Measurements from ENCODE around the gene PRR23B.

Gene PRR23B

GRCh38 chr3:139005356-139005993 lies 15.3 kb downstream of the PRR23B start:
- no peak for TF ChIP-seq GATA1 (IDR thresholded peaks at IDR 0.05; ENCODE audit: low read depth, low read length)
- DNase-seq: no peak

DNA sequence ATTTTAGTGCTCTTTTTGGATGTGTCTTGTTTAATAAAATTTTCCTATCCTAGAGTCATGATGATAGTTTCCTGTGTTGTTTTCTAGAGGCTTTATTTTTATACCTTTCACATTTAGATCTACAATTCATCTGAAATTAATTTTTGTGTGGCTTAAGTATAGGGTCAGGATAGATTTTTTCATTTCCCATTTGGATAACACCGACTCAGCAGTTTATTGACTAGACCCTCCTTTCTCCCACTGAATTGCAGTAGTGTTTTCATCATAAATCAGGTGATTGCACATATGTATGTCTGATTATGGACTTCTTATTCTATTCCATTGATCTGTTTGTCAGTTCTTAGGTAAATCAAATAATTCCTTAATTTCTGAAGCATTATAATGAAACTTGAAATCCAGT lies 25.0 kb downstream of the PRR23B start:
- DNase-seq: no peak
- no peak for TF ChIP-seq GATA1 (IDR thresholded peaks at IDR 0.05; ENCODE audit: low read depth, low read length)
- TF ChIP-seq POLR2A (IDR thresholded peaks at IDR 0.05; ENCODE audit: low read length): no peak

DNA sequence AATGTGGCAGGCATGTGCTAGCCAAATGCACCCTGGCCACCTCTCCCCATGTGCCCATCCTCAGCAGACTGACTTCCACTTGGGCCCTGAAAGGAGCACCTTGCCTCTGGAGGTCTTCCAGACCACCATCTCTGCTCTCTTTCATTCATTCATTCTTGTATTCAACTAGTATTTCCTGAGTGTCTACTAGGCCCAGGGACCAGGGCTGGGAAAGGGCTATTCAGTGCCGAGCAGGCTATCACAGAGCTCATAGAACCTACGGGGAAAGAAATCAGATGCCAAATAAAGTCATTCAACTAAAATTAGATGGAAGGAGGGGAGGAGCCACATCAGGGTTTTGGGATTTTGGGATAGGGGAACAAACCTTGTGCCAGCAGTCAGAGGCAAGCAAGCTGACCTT lies 33.5 kb downstream of the PRR23B start:
- no peak for DNase-seq
- TF ChIP-seq POLR2A (IDR thresholded peaks at IDR 0.05; ENCODE audit: low read length): no peak
- TF ChIP-seq GATA1 (IDR thresholded peaks at IDR 0.05; ENCODE audit: low read depth, low read length): no peak

DNA sequence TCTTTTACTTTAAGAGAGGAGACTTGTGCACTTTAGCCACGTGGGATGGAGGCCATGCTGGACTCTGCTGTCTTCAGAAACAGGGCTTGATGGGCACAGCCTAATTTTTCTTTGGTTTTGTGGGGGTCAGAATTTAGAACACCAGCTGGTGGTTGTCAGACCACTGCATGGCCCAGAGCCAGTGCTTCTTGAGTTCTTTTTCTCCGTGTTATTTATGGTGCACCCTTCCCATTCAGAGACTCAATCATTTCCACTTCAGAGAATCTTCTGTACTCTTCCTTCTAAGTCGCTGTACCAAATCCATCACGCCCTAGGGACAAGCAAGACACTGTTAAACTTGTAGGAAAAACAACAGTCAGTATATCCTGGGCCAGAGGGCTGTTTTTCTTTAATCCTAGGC lies 34.8 kb downstream of the PRR23B start:
- no peak for DNase-seq
- no peak for TF ChIP-seq GATA1 (IDR thresholded peaks at IDR 0.05; ENCODE audit: low read depth, low read length)
- TF ChIP-seq POLR2A (IDR thresholded peaks at IDR 0.05; ENCODE audit: low read length): no peak

DNA sequence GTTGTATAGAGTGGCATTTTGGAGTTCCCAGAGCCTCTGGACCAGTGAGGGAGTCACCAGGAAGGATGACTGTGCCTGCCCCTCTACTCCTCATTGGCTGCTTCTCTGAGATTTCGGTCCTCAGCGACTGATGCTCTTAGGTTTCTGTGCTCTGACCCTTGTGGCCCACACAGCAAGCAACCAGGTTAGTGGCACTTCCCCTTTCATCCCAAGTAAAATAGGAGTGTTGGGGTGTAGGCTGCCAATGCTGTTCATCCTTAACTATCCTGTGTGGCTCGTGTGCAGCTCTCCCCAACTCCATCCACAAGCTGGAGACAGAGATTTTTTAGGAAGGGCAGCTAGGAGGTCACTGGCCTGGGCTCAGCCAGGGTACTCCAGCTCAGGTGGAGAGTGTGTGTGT lies 35.9 kb downstream of the PRR23B start:
- TF ChIP-seq GATA1 (IDR thresholded peaks at IDR 0.05; ENCODE audit: low read depth, low read length) (no peak), POLR2A (IDR thresholded peaks at IDR 0.05; ENCODE audit: low read length) (no peak)
- no peak for DNase-seq

- TF ChIP-seq POLR2A (IDR thresholded peaks at IDR 0.05; ENCODE audit: low read length) (no peak), GATA1 (IDR thresholded peaks at IDR 0.05; ENCODE audit: low read depth, low read length) (no peak)
- DNase-seq: no peak
Measured at GRCh38 chr3:138976047-138976446, 44.7 kb downstream of the PRR23B start.

- TF ChIP-seq POLR2A (IDR thresholded peaks at IDR 0.05; ENCODE audit: low read length) (no peak), GATA1 (IDR thresholded peaks at IDR 0.05; ENCODE audit: low read depth, low read length) (no peak)
- no peak for DNase-seq
Measured at GRCh38 chr3:138975351-138975750, 45.4 kb downstream of the PRR23B start.

DNA sequence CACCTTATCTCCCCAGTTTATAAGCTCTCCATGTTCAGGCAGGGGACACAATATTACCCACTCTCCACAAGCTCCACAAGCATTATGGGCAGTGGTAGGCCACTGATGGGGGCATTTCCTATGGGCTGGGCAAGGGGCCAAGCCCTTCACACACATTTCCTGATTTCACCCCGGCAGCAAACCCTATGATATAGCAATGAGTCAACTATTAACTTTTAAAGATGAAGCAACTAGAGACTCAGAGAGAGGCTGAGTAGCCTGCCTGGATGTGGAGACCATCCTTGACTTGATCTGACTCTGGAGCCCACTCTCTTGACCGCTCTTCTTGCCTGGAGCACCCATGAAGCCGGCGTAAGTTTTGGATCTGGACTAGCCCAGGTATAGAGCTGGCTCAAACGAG lies 46.3 kb downstream of the PRR23B start:
- TF ChIP-seq POLR2A (IDR thresholded peaks at IDR 0.05; ENCODE audit: low read length) (no peak), GATA1 (IDR thresholded peaks at IDR 0.05; ENCODE audit: low read depth, low read length) (no peak)
- DNase-seq: no peak

- DNase-seq: no peak
- TF ChIP-seq POLR2A (IDR thresholded peaks at IDR 0.05; ENCODE audit: low read length) (no peak), GATA1 (IDR thresholded peaks at IDR 0.05; ENCODE audit: low read depth, low read length) (no peak)
Measured at GRCh38 chr3:138972941-138973340, 47.8 kb downstream of the PRR23B start.

DNA sequence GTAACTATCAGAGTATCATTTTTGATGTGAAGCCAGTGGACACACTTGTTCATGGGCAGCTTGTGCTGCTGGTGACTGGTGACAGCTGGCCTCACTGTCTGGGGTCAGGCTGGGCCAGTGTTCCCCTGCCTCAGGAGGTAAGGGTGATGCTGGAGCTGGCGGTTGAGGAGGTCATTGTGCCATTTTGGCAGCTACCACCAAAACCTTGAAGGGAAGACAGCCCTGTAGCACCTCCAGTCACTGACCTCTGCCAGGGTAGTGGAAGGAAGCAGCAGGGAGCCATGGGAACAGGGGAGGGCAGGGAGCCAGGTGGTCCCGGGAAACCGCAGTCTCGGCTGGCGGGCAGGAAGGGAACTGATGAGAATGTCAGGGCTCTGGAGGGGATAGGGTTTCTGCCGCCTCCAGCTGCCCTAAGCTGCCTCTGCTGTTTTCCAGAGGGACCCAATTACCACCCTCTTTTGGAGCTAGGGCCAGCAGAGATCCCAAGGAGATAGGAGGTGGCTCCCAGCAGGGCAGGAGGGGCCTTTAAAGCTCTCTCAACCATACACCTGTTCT lies 48.9 kb downstream of the PRR23B start:
- DNase-seq: no peak
- TF ChIP-seq POLR2A (IDR thresholded peaks at IDR 0.05; ENCODE audit: low read length) (no peak), GATA1 (IDR thresholded peaks at IDR 0.05; ENCODE audit: low read depth, low read length) (no peak)
